Activated CD4-positive, CD25-positive, alpha-beta regulatory T cell treated with anti-CD3 and anti-CD28 coated beads, Interleukin-2, amount 50 U/mL, for 24 hours (primary cell): ENCODE data around the gene PTPRU.

Experiments
- ATAC-seq, 2 donors: fragments of 150-1000 bp; cut with Tn5 transposase; one replicate each; pipeline ENCODE4 v1.10.0; 2021; ENCODE audit warnings: mild to moderate bottlenecking in 1 of 2, moderate library complexity in 1 of 2

The PTPRU gene

GRCh38 chr1:29245876-29246275, 9.6 kb downstream of the PTPRU start:
- ATAC-seq: no peak

- no peak for ATAC-seq
These were observed 10.7 kb downstream of the PTPRU start for GRCh38 chr1:29247044-29247443.

- ATAC-seq: no peak
These were observed 11.4 kb downstream of the PTPRU start for GRCh38 chr1:29247571-29248273.

GRCh38 chr1:29248409-29248808, 12.1 kb downstream of the PTPRU start:
- ATAC-seq: no peak

- ATAC-seq: no peak
These were observed 12.9 kb downstream of the PTPRU start for GRCh38 chr1:29249170-29249691.

GRCh38 chr1:29249951-29250581, 13.7 kb downstream of the PTPRU start:
- ATAC-seq: no peak

GRCh38 chr1:29251164-29252124, 15.1 kb downstream of the PTPRU start:
- ATAC-seq: no peak

- no peak for ATAC-seq
These were observed 16.9 kb downstream of the PTPRU start for GRCh38 chr1:29253180-29253579.

GRCh38 chr1:29254346-29254745, 18.0 kb downstream of the PTPRU start:
- no peak for ATAC-seq

GRCh38 chr1:29255134-29255666, 18.9 kb downstream of the PTPRU start:
- no peak for ATAC-seq

GRCh38 chr1:29256394-29256793, 20.1 kb downstream of the PTPRU start:
- ATAC-seq: no peak

- no peak for ATAC-seq
These were observed 20.9 kb downstream of the PTPRU start for GRCh38 chr1:29256979-29257804.

GRCh38 chr1:29258189-29258975, 22.1 kb downstream of the PTPRU start:
- no peak for ATAC-seq

GRCh38 chr1:29258976-29259801, 22.9 kb downstream of the PTPRU start:
- ATAC-seq: no peak

- ATAC-seq: peak; percentile 46 to 58
These were observed 23.6 kb downstream of the PTPRU start for GRCh38 chr1:29259802-29260441.

GRCh38 chr1:29260531-29260930, 24.2 kb downstream of the PTPRU start:
- no peak for ATAC-seq

- ATAC-seq: no peak
These were observed 28.6 kb downstream of the PTPRU start for GRCh38 chr1:29264773-29265389.

- ATAC-seq: no peak
These were observed 30.6 kb downstream of the PTPRU start for GRCh38 chr1:29266912-29267311.
